Myocyte (in vitro differentiated cells): ENCODE data around the gene STARD9. TPM values are rescaled to one million over a fixed set of nuclear protein-coding genes. Genes with fewer than 3 reads are reported as not detected.

Experiments
- DNase-seq: peaks from one replicate; pipeline ENCODE4 v3.0.0-alpha.2; 2012; ENCODE audit warnings: low read depth
- polyA plus RNA-seq: library from polyadenylated mRNA; unstranded; fragments of >200 nt; gene quantifications from one replicate; pipeline ENCODE4 v1.2.1, GENCODE V29; 2012; ENCODE audit warnings: missing spikeins
- total RNA-seq: library from RNA; depleted of rRNA; stranded (reverse); fragments of >200 nt; gene quantifications from 2 replicates; pipeline ENCODE4 v1.2.3, GENCODE V29; 2014

Gene STARD9
- total RNA-seq, result 5.4 and 10.1 TPM in 2 replicates
- 4.4 TPM for polyA plus RNA-seq

DNA sequence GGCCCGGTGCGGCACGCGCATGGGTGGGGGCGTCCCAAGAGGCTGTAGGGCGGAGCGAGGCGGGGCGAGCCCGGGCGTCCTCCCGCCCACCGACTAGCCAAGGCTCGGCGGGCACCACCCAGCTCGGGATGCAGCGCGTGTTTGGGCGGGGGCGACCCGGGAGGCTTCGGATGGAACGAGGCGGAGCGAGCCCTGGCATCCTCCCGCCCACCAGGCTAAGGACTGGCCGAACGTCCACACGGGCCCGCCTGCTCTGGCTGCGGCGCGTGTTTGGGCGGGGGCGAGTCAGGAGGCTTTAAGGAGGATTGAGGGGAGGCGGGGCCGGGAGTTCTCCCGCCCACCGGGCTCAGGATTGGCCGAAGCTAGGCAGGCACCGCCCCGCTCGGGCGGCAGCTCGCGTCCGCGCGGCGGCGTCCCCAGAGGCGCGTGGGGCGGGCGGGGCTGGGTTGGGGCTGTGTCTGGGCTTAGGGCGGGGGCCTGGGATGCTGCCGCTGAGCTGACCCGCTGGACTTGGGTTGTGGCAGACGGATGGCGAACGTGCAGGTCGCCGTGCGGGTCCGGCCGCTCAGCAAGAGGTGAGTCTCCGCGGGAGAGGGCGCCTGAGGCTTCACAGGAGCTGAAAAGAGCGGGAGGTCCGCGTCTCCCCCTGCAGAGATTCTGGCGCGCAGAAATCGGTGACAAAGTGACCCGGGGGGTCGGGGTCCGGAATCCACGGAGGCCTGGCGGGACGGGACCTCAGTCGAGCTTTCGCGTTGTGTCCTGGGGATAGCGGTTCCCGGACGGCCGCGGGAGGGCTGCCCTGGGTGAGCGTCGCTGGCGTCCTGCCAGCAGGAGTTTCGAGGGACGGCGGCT, at the start of gene STARD9:
STARD9 (plus strand) TSS at position 419 of the 852 bp plus-strand sequence; CDS start at position 529, 110 bp downstream.
- peak; percentile 99 for DNase-seq

- no peak for DNase-seq
Measured at GRCh38 chr15:42528970-42529369, 46.4 kb upstream of the STARD9 start.

- DNase-seq, result no peak
Measured at GRCh38 chr15:42533246-42533645, 42.2 kb upstream of the STARD9 start.

- no peak for DNase-seq
Measured at GRCh38 chr15:42544853-42545629, 30.4 kb upstream of the STARD9 start.

DNA sequence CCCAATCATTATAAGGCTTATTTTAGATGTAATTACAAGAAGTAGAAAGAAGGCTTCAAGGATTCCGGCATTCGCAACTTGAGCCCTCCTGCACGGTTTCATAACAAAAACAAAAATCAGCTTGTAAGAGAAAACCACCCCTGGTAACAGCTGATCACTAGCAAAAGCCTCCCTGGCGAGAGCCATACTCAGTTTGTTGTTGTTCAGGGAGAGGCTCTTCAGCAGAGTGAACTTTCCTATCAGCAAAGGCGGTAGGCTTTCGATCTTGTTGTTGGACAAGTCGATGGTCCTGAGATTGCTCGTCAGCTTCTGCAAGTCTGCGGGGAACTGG, 27.5 kb upstream of the STARD9 start:
- peak; percentile 55 for DNase-seq

DNA sequence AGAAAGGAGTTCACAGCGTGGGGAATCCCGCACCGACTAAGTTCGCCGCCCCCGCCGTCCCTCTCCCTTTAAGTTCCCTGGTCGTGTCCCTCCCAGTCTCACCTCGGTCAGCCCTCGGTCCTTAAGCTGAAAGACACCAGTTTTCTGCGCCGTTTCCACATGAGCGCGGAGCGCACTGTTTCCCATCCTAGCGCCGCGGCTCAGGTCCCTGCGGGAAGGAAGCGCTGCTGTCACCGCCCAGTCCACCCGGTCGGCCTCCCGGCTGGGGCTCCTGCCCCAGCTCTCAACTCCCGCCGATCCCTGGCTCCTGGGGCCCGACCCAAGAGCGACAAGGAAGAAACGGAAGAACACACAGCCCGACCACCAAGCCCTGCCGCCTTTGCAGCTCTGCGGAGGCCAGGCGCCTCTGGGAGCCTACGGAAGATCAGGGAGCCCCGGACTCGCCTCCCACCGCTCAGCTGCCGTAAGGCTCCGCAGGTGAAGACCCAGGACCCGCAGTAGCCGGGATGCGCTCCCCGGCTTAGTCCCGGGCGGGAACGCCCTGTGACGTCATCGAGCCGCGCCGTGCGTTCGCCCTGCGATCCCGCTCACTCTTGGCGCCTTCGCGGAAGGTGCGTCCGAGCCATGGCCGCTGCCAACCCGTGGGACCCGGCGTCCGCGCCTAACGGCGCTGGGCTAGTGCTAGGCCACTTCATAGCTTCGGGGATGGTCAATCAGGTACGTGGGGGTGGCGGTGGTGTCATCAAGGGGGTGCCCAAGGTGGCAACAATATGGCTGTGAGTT, 27.0 kb upstream of the STARD9 start, which contains the start of the genes HAUS2 and LRRC57:
HAUS2 (plus strand) TSS at position 590 of the 783 bp plus-strand sequence; CDS start at position 625, 35 bp downstream.
LRRC57 (minus strand) TSS at position 545 of the 783 bp plus-strand sequence; CDS start at position 186, 359 bp downstream.
- DNase-seq, result peak; percentile 85

DNA sequence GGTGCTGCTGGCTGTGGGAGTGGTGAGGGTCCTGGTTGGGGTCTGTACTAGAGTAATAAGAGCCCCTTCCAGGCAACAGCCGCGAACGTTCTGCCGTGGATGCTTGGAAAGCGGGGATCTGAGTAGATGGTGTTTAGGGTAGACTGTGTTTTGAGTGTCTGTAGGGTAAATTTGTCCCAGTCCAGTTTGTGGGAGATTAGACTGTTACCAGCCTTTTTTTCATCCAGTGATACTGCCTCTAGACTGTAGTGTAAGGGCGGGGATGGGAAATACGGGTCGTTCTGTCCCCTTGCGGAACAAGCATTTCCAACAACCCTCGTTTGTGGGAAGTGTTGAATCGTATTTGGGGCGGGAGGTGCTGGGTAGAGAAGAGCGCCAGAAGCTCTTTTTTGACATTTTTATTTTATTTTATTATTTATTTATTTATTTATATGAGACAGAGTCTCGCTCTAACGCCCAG, 26.3 kb upstream of the STARD9 start:
- DNase-seq, result peak; percentile 35

GRCh38 chr15:42549741-42550392, 25.5 kb upstream of the STARD9 start:
- DNase-seq, result no peak

DNA sequence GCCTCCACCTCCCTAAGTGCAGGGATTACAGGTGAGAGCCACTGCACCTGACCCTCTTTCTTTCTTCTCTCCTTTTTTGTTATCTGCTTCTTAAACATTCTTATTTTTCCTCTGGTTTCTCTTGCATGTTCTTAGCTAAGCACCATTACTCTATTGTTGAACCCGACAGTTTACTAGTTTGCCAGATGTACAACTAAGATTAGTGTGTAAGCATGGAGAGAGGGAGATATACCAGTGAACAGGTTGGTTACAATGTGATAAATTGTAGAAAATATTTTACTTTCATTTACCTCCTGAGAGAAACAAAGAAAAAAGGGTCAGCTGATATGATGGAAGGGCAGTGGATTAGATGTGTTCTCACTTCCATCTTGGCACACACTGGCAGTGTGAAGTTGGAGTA, 21.9 kb upstream of the STARD9 start:
- DNase-seq, result no peak

GRCh38 chr15:42556550-42557207, 18.7 kb upstream of the STARD9 start:
- peak; percentile 22 for DNase-seq

GRCh38 chr15:42558739-42559138, 16.7 kb upstream of the STARD9 start:
- DNase-seq, result no peak

- DNase-seq, result no peak
Measured at GRCh38 chr15:42576040-42576594, 711 bp downstream of the STARD9 start.

GRCh38 chr15:42576776-42577175, 1.4 kb downstream of the STARD9 start:
- no peak for DNase-seq

DNA sequence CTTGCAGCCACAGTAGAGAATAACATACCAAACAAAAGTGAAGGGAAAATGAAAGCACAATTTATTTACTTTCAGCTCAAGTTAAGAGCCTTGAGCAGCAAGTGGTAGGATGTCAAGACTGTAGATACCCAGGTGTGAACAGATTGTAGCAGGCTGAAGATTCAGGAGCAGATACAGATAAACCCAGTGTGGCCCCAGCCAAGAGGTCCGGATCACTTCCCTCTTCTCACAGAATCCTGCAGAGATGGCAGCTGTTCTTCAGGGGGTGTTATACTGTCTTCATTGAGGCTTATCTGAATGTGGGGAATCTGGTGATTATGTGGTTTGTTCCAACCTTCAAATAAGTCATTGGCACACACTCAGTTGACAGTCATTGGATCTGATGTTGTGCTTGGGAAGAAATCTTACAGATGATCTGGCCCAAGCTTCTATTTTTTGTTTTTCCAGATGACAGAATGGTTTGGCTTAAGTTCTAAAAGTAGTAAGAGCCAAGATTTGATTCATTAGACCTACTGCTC, 2.2 kb downstream of the STARD9 start:
- DNase-seq, result peak; percentile 94

- DNase-seq, result no peak
Measured at GRCh38 chr15:42578984-42579537, 3.7 kb downstream of the STARD9 start.

DNA sequence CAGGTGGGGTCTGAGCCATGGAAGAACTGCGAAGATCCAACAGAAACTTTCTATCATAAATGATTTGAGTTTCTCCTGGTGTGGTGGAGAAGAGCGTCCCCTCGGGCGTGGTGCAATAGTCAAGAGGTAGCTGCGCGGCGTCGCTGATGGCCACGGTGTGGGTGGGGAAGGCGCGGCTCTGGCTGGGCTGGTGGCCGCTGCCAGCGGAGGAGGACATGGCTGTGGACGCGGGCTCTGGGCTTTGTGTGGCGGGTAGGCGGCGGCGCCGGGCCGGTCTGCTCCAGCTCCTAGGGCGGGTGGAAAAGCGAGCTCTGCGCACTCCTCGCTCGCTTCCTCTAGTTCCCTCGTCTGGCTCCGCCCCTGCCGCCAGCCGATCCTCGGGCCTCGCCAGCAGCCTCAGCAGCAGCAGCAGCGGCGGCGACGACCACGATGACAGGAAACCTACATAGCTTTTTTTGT, 5.9 kb downstream of the STARD9 start:
- DNase-seq, result peak; percentile 75

- DNase-seq, result no peak
Measured at GRCh38 chr15:42582569-42583375, 7.4 kb downstream of the STARD9 start.
